ENCODE data around the gene KCNG2.
"Not testable (repeated sequence)": the region's sequence is repeated elsewhere in the genome, so short reads cannot be mapped to it uniquely, and the experiment has no call there.

KCNG2 gene

GRCh38 chr18:79797518-79798345, at the start of gene KCNG2:
Gene KCNG2, plus strand, starts transcription at chr18:79797938. Its CDS starts 65,730 bp downstream, at chr18:79863668.
- DNase-seq: no peak

GRCh38 chr18:79748321-79749180, 49.2 kb upstream of the KCNG2 start:
- DNase-seq: no peak

- no peak for DNase-seq
Observed at GRCh38 chr18:79749251-79750191, 48.2 kb upstream of the KCNG2 start.

- DNase-seq: no peak
Observed at GRCh38 chr18:79750980-79751571, 46.7 kb upstream of the KCNG2 start.

- DNase-seq: not testable (repeated sequence)
Observed at GRCh38 chr18:79751918-79752578, 45.7 kb upstream of the KCNG2 start.

GRCh38 chr18:79752946-79753345, 44.8 kb upstream of the KCNG2 start:
- DNase-seq: not testable (repeated sequence)

GRCh38 chr18:79753391-79753851, 44.3 kb upstream of the KCNG2 start:
- DNase-seq: no peak

GRCh38 chr18:79754022-79754761, 43.5 kb upstream of the KCNG2 start:
- DNase-seq: no peak

GRCh38 chr18:79754831-79755351, 42.8 kb upstream of the KCNG2 start:
- no peak for DNase-seq

GRCh38 chr18:79755496-79756142, 42.1 kb upstream of the KCNG2 start:
- no peak for DNase-seq

GRCh38 chr18:79756143-79756500, 41.6 kb upstream of the KCNG2 start:
- no peak for DNase-seq

- no peak for DNase-seq
Observed at GRCh38 chr18:79756826-79757225, 40.9 kb upstream of the KCNG2 start.

- no peak for DNase-seq
Observed at GRCh38 chr18:79760348-79760747, 37.4 kb upstream of the KCNG2 start.

GRCh38 chr18:79760881-79761280, 36.9 kb upstream of the KCNG2 start:
- DNase-seq: no peak

- DNase-seq: no peak
Observed at GRCh38 chr18:79763407-79763806, 34.3 kb upstream of the KCNG2 start.

- no peak for DNase-seq
Observed at GRCh38 chr18:79764131-79764530, 33.6 kb upstream of the KCNG2 start.

- DNase-seq: no peak
Observed at GRCh38 chr18:79765491-79766245, 32.1 kb upstream of the KCNG2 start.

- DNase-seq: peak; percentile 1
Observed at GRCh38 chr18:79766308-79766707, 31.4 kb upstream of the KCNG2 start.

GRCh38 chr18:79768745-79769144, 29.0 kb upstream of the KCNG2 start:
- no peak for DNase-seq
